Panc1 (cell line): ENCODE measurements around the gene GUCY1A2. TPM values are rescaled to one million over a fixed set of nuclear protein-coding genes. Genes with fewer than 3 reads are reported as not detected.

Experiments
- ATAC-seq: fragments of 200-7000 bp; cut with Tn5 transposase; 2 replicates; pipeline ENCODE4 v1.9.1; 2020; ENCODE audit warnings: mild to moderate bottlenecking, moderate library complexity
- BruUV-seq: library from RNA; stranded (reverse); fragments of 400-500 nt; replicated peaks from 2 replicates; lab custom pipeline; 2021; lab: Mats Ljungman, UMichigan
- CTCF ChIA-PET: fragments of 300-600 bp; sonication (Branson Sonifier 250); formaldehyde crosslinking; loops from one replicate; lab custom pipeline; 2022; ENCODE audit warnings: antibody characterized with exemption; lab: Charles Lee
- POLR2A ChIA-PET: fragments of 300-600 bp; sonication (Branson Sonifier 250); formaldehyde crosslinking; loops from one replicate; lab custom pipeline; 2022; ENCODE audit warnings: antibody characterized with exemption; lab: Charles Lee
- DNase-seq: peaks from one replicate; pipeline ENCODE4 v3.0.0-alpha.2; 2010; ENCODE audit warnings: low read depth, low spot score
- H3K27ac ChIP-seq: 2 replicates; pipeline ENCODE4 v1.5.1; 2011; ENCODE audit warnings: mild to moderate bottlenecking, low read length, inconsistent platforms
- H3K27me3 ChIP-seq: fragments of 200-500 bp; sonication (Bioruptor generic); 2 replicates; pipeline ENCODE4 v1.6.0; 2014; ENCODE audit warnings: low read length, inconsistent platforms; ENCODE audit not compliant: control insufficient read depth, insufficient read depth
- H3K36me3 ChIP-seq: fragments of 200-500 bp; sonication (Bioruptor generic); 2 replicates; pipeline ENCODE4 v1.5.1; 2014; ENCODE audit warnings: inconsistent platforms, mild to moderate bottlenecking, low read length, moderate library complexity; ENCODE audit not compliant: control insufficient read depth, insufficient read depth
- H3K4me1 ChIP-seq: 2 replicates; pipeline ENCODE4 v1.5.1; 2011; ENCODE audit warnings: inconsistent platforms, mild to moderate bottlenecking, low read length, moderate library complexity; ENCODE audit not compliant: control insufficient read depth, insufficient read depth
- H3K4me3 ChIP-seq, 2 experiments: 2 replicates each; pipeline ENCODE4 v1.5.1; 2011 to 2012; ENCODE audit warnings: low read depth in 2 of 2, low read length in 2 of 2, mild to moderate bottlenecking in 2 of 2, inconsistent platforms in 1 of 2, moderate library complexity in 1 of 2
- H3K9me3 ChIP-seq: fragments of 200-500 bp; sonication (Bioruptor generic); 2 replicates; pipeline ENCODE4 v1.5.1; 2014; ENCODE audit warnings: low read depth, mild to moderate bottlenecking, inconsistent platforms, low read length, moderate library complexity; ENCODE audit not compliant: control insufficient read depth, insufficient read depth
- POLR2AphosphoS5 ChIP-seq: IDR thresholded peaks from 2 replicates; pipeline ENCODE4 v1.6.1; 2012; ENCODE audit warnings: mild to moderate bottlenecking, low read depth, low read length, moderate library complexity
- SIN3A ChIP-seq: IDR thresholded peaks from 2 replicates; pipeline ENCODE4 v1.6.1; 2012; ENCODE audit warnings: low read depth, mild to moderate bottlenecking, low read length, moderate library complexity, borderline replicate concordance; ENCODE audit not compliant: insufficient read depth
- TCF7L2 ChIP-seq: IDR thresholded peaks from 2 replicates; pipeline ENCODE4 v1.6.1; 2011; ENCODE audit warnings: mild to moderate bottlenecking, low read depth, low read length, inconsistent platforms
- in situ Hi-C: cut with HindIII; loops from 2 replicates; pipeline ENCODE4 v1.10.0; 2016; ENCODE audit warnings: low sequenced_read_pairs, low pct_unique_long_range_greater_than_20kb
- intact Hi-C: fragments of 100-400 bp; cut with micrococcal nuclease; formaldehyde crosslinking; loops from one replicate; pipeline ENCODE4 v1.10.0; 2022; ENCODE audit not compliant: unreplicated experiment
- total RNA-seq: library from RNA; stranded (reverse); gene quantifications from one replicate; pipeline ENCODE4 v1.2.1, GENCODE V29; 2021; ENCODE audit not compliant: unreplicated experiment
- TF ChIP-seq, protein P1 (sequence below), 2 experiments: IDR thresholded peaks; 2 replicates each; pipeline ENCODE4 v1.6.1; 2011 to 2012; ENCODE audit warnings: low read depth in 2 of 2, control low read depth in 1 of 2, low read length in 1 of 2, mild to moderate bottlenecking in 1 of 2, moderate library complexity in 1 of 2; ENCODE audit not compliant: insufficient read depth in 1 of 2
- TF ChIP-seq, protein P2 (sequence below): fragments of 450-650 bp; IDR thresholded peaks from 2 replicates; pipeline ENCODE4 v1.5.1; 2017; ENCODE audit warnings: mild to moderate bottlenecking

The GUCY1A2 gene
- total RNA-seq, 1 experiment from 2014 or later, result 1.9 TPM

DNA sequence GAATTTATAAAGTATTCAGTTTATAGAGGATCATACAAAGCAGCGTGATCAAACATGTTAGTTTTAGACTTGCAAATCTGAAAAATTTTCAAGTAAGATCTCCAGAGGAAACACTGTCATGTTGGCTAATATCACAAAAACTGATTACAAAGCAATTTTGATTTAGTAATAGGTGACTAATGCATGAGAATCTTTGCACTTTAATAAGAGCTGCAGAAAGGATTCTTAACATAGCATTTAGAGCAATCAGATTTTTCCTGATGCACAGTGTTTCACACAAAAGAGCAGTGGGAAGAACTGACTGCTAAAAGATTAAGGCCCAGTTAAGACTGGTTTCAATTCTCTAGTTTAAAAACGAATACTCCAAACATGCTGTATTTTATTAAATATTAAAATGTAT, 321.2 kb downstream of the GUCY1A2 start:
- ChIA-PET CTCF (no interaction called here), POLR2A (no interaction called here)
- DNase-seq (no peak), ATAC-seq (no peak)
- intact Hi-C loops, result loop anchor here (10.0 kb wide), 1 partner anchor 612 kb away; no protein-coding TSS in a partner anchor
- no peak overlapping the region for H3K4me3 ChIP-seq
- no TSS peak for BruUV-seq
- H3K27ac ChIP-seq, result no peak overlapping the region
- H3K9me3 ChIP-seq, result peaks cover 2% of the 10 kb centered on the region; the same call in 1 of the 2 replicates
- in situ Hi-C loops, result loop anchor here (10.0 kb wide), 1 partner anchor 472 kb away; no protein-coding TSS in a partner anchor
- H3K36me3 ChIP-seq, result no peaks in the 10 kb centered on the region
- no peaks in the 10 kb centered on the region for H3K4me1 ChIP-seq
- H3K27me3 ChIP-seq, result no peaks in the 10 kb centered on the region
- TF ChIP-seq, protein P1, sequence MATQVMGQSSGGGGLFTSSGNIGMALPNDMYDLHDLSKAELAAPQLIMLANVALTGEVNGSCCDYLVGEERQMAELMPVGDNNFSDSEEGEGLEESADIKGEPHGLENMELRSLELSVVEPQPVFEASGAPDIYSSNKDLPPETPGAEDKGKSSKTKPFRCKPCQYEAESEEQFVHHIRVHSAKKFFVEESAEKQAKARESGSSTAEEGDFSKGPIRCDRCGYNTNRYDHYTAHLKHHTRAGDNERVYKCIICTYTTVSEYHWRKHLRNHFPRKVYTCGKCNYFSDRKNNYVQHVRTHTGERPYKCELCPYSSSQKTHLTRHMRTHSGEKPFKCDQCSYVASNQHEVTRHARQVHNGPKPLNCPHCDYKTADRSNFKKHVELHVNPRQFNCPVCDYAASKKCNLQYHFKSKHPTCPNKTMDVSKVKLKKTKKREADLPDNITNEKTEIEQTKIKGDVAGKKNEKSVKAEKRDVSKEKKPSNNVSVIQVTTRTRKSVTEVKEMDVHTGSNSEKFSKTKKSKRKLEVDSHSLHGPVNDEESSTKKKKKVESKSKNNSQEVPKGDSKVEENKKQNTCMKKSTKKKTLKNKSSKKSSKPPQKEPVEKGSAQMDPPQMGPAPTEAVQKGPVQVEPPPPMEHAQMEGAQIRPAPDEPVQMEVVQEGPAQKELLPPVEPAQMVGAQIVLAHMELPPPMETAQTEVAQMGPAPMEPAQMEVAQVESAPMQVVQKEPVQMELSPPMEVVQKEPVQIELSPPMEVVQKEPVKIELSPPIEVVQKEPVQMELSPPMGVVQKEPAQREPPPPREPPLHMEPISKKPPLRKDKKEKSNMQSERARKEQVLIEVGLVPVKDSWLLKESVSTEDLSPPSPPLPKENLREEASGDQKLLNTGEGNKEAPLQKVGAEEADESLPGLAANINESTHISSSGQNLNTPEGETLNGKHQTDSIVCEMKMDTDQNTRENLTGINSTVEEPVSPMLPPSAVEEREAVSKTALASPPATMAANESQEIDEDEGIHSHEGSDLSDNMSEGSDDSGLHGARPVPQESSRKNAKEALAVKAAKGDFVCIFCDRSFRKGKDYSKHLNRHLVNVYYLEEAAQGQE (IDR thresholded peaks at IDR 0.05; ENCODE audit: insufficient read depth in 1 of 2, low read depth in 2 of 2, low read length in 1 of 2), result no peak
- TF ChIP-seq, protein P2, sequence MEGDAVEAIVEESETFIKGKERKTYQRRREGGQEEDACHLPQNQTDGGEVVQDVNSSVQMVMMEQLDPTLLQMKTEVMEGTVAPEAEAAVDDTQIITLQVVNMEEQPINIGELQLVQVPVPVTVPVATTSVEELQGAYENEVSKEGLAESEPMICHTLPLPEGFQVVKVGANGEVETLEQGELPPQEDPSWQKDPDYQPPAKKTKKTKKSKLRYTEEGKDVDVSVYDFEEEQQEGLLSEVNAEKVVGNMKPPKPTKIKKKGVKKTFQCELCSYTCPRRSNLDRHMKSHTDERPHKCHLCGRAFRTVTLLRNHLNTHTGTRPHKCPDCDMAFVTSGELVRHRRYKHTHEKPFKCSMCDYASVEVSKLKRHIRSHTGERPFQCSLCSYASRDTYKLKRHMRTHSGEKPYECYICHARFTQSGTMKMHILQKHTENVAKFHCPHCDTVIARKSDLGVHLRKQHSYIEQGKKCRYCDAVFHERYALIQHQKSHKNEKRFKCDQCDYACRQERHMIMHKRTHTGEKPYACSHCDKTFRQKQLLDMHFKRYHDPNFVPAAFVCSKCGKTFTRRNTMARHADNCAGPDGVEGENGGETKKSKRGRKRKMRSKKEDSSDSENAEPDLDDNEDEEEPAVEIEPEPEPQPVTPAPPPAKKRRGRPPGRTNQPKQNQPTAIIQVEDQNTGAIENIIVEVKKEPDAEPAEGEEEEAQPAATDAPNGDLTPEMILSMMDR, result no peak
- no peak for TF ChIP-seq TCF7L2
- no peak for TF ChIP-seq POLR2AphosphoS5
- no peak for TF ChIP-seq SIN3A

DNA sequence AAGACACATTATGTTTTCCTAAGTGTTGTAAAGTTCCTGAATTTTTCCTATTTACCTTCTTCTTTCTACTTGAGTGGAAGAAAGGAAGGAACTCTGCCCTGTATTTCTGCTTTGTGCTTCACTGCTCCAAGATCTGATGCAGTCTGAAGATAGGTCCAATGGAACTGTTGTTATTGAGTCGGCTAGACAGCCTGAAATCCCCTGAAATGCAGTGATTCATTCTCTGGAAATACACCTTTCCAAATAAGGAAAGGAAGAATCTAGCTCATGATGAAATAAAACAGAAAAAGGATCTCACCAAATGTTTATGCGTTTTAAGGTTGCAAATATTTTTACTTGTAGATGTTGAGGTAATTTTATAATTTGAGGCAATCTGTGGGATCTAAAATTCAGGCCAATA, 322.8 kb downstream of the GUCY1A2 start:
- no TSS peak for BruUV-seq
- ATAC-seq (no peak), DNase-seq (no peak)
- H3K4me1 ChIP-seq, result no peaks in the 10 kb centered on the region
- no peaks in the 10 kb centered on the region for H3K36me3 ChIP-seq
- ChIA-PET POLR2A (no interaction called here), CTCF (no interaction called here)
- no peak overlapping the region for H3K4me3 ChIP-seq
- intact Hi-C loops (loop anchor here (10.0 kb wide), 1 partner anchor 611 kb away; no protein-coding TSS in a partner anchor), in situ Hi-C loops (loop anchor here (10.0 kb wide), 1 partner anchor 471 kb away; no protein-coding TSS in a partner anchor)
- no peak overlapping the region for H3K27ac ChIP-seq
- TF ChIP-seq SIN3A, result no peak
- TF ChIP-seq, protein P1 (IDR thresholded peaks at IDR 0.05; ENCODE audit: insufficient read depth in 1 of 2, low read depth in 2 of 2, low read length in 1 of 2), result no peak
- TF ChIP-seq POLR2AphosphoS5, result no peak
- TF ChIP-seq, protein P2, result no peak
- no peak for TF ChIP-seq TCF7L2
- H3K9me3 ChIP-seq, result peaks cover 2% of the 10 kb centered on the region; the same call in 1 of the 2 replicates
- no peaks in the 10 kb centered on the region for H3K27me3 ChIP-seq
